Mesenchymal stem cell (in vitro differentiated cells and primary cell): ENCODE data around the gene CDC20B.
"Not testable (repeated sequence)": the region's sequence is repeated elsewhere in the genome, so short reads cannot be mapped to it uniquely, and the experiment has no call there.

ENCODE experiments used
- DNase-seq: peaks from one replicate; pipeline ENCODE4 v3.0.0-alpha.2; 2013
- H2AFZ ChIP-seq: one replicate; pipeline ENCODE4 v1.6.1; 2013; ENCODE audit warnings: low read depth, mild to moderate bottlenecking, control low read depth, inconsistent platforms, low read length, moderate library complexity
- H2AK5ac ChIP-seq: 2 replicates; pipeline ENCODE4 v1.6.1; 2013; ENCODE audit warnings: low read length, moderate library complexity, mild to moderate bottlenecking, inconsistent platforms; ENCODE audit not compliant: severe bottlenecking
- H2BK120ac ChIP-seq: one replicate; pipeline ENCODE4 v1.6.1; 2013; ENCODE audit warnings: low read depth, mild to moderate bottlenecking, inconsistent platforms, low read length, moderate library complexity
- H2BK12ac ChIP-seq, 2 experiments: one replicate each; pipeline ENCODE4 v1.6.1; 2013; ENCODE audit warnings: inconsistent platforms in 2 of 2, low read length in 2 of 2, mild to moderate bottlenecking in 2 of 2, moderate library complexity in 2 of 2, control low read depth in 1 of 2
- H2BK15ac ChIP-seq: one replicate; pipeline ENCODE4 v1.6.1; 2013; ENCODE audit warnings: mild to moderate bottlenecking, low read depth, inconsistent platforms; ENCODE audit not compliant: poor library complexity, severe bottlenecking
- H2BK5ac ChIP-seq: 2 replicates; pipeline ENCODE4 v1.6.1; 2013; ENCODE audit warnings: low read depth, mild to moderate bottlenecking, low read length, control low read depth, inconsistent platforms; ENCODE audit not compliant: poor library complexity, severe bottlenecking
- H3K14ac ChIP-seq, 2 experiments: one replicate each; pipeline ENCODE4 v1.6.1; 2013; ENCODE audit warnings: inconsistent platforms in 2 of 2, low read length in 2 of 2, control low read depth in 1 of 2, mild to moderate bottlenecking in 1 of 2, moderate library complexity in 1 of 2
- H3K18ac ChIP-seq, 2 experiments: one replicate each; pipeline ENCODE4 v1.6.1; 2013; ENCODE audit warnings: inconsistent platforms in 2 of 2, low read length in 2 of 2, control low read depth in 1 of 2, low read depth in 1 of 2, mild to moderate bottlenecking in 1 of 2
- H3K23ac ChIP-seq, 2 experiments: one replicate each; pipeline ENCODE4 v1.6.1; 2013; ENCODE audit warnings: inconsistent platforms in 2 of 2, low read length in 2 of 2, mild to moderate bottlenecking in 2 of 2, moderate library complexity in 2 of 2, control low read depth in 1 of 2
- H3K27ac ChIP-seq: 2 replicates; pipeline ENCODE4 v1.5.1; 2013; ENCODE audit warnings: mild to moderate bottlenecking, moderate library complexity, low read length, control low read depth, inconsistent platforms; ENCODE audit not compliant: poor library complexity, severe bottlenecking
- H3K27me3 ChIP-seq, 2 experiments: 2 replicates each; pipeline versions ENCODE4 v1.6.1 to v1.7.0; 2013; ENCODE audit warnings: low read length in 2 of 2, mild to moderate bottlenecking in 2 of 2, moderate library complexity in 2 of 2, control low read depth in 1 of 2, inconsistent platforms in 1 of 2; ENCODE audit not compliant: control insufficient read depth in 1 of 2, insufficient read depth in 1 of 2
- H3K36me3 ChIP-seq, 2 experiments: 2 replicates each; pipeline versions ENCODE4 v1.6.1 to v1.7.0; 2013; ENCODE audit warnings: low read length in 2 of 2, control low read depth in 1 of 2, inconsistent platforms in 1 of 2, low read depth in 1 of 2, mild to moderate bottlenecking in 1 of 2; ENCODE audit not compliant: insufficient read depth in 2 of 2, control insufficient read depth in 1 of 2
- H3K4ac ChIP-seq, 2 experiments: one replicate each; pipeline ENCODE4 v1.6.1; 2013; ENCODE audit warnings: inconsistent platforms in 2 of 2, low read length in 2 of 2, mild to moderate bottlenecking in 2 of 2, moderate library complexity in 2 of 2, control low read depth in 1 of 2, low read depth in 1 of 2
- H3K4me1 ChIP-seq: 2 replicates; pipeline ENCODE4 v1.6.1; 2013; ENCODE audit warnings: low read depth, low read length, control low read depth; ENCODE audit not compliant: control insufficient read depth, insufficient read depth
- H3K4me2 ChIP-seq: 2 replicates; pipeline ENCODE4 v1.6.1; 2013; ENCODE audit warnings: low read length, mild to moderate bottlenecking, inconsistent platforms; ENCODE audit not compliant: poor library complexity, severe bottlenecking
- H3K4me3 ChIP-seq, 2 experiments: 2 replicates each; pipeline versions ENCODE4 v1.5.1 to v1.7.0; 2013; ENCODE audit warnings: low read length in 2 of 2, mild to moderate bottlenecking in 2 of 2, control low read depth in 1 of 2, low read depth in 1 of 2; ENCODE audit not compliant: insufficient read depth in 1 of 2
- H3K79me1 ChIP-seq: replicated peaks from 2 replicates; pipeline ENCODE4 v1.6.1; 2013; ENCODE audit warnings: mild to moderate bottlenecking, control low read depth, low read length, inconsistent platforms; ENCODE audit not compliant: poor library complexity, severe bottlenecking
- H3K9ac ChIP-seq: 2 replicates; pipeline ENCODE4 v1.7.0; 2013; ENCODE audit warnings: mild to moderate bottlenecking, low read length, moderate library complexity
- H3K9me3 ChIP-seq: 2 replicates; pipeline ENCODE4 v1.7.0; 2013; ENCODE audit warnings: mild to moderate bottlenecking, low read length; ENCODE audit not compliant: control insufficient read depth
- H4K8ac ChIP-seq: one replicate; pipeline ENCODE4 v1.6.1; 2013; ENCODE audit warnings: inconsistent platforms, mild to moderate bottlenecking, low read length, moderate library complexity
- H4K91ac ChIP-seq: one replicate; pipeline ENCODE4 v1.6.1; 2013; ENCODE audit warnings: mild to moderate bottlenecking, low read length, inconsistent platforms
- WGBS: methylation state at CpG from one replicate; pipeline ENCODE4 v1.1.7; 2013; ENCODE audit warnings: mixed read lengths; 5-methylcytosine and 5-hydroxymethylcytosine counted together

Gene CDC20B

GRCh38 chr5:55101556-55102276 is 71.3 kb downstream of the CDC20B start:
- Histone ChIP-seq H2AFZ (no peak overlapping the region), H4K8ac (no peak overlapping the region), H3K4me1 (no peaks in the 10 kb centered on the region), H2AK5ac (no peak overlapping the region), H3K9me3 (peaks cover 5% of the 10 kb centered on the region), H4K91ac (no peak overlapping the region), H3K14ac (no peak overlapping the region), H2BK12ac (no peak overlapping the region), H3K27ac (no peak overlapping the region), H3K18ac (no peak overlapping the region), H3K4me3 (no peak overlapping the region), H2BK5ac (no peak overlapping the region), H2BK15ac (no peak overlapping the region), H3K36me3 (no peaks in the 10 kb centered on the region), H3K4me2 (no peak overlapping the region), H3K27me3 (no peaks in the 10 kb centered on the region), H3K79me1 (no peaks in the 10 kb centered on the region), H3K9ac (no peak overlapping the region), H3K4ac (no peak overlapping the region), H2BK120ac (no peak overlapping the region), H3K23ac (no peak overlapping the region)
- no peak for DNase-seq
- WGBS: 96% methylated on average over 3 of the region's 5 CpGs

- not testable (repeated sequence) for H3K36me3 ChIP-seq, H2BK5ac ChIP-seq, H4K8ac ChIP-seq, H3K4me1 ChIP-seq, H2BK15ac ChIP-seq, H2BK12ac ChIP-seq, H4K91ac ChIP-seq, H3K14ac ChIP-seq, H3K4me3 ChIP-seq, H3K27me3 ChIP-seq, H3K79me1 ChIP-seq, DNase-seq, H2BK120ac ChIP-seq, H3K18ac ChIP-seq, H3K4me2 ChIP-seq, H2AK5ac ChIP-seq, H3K4ac ChIP-seq, H3K23ac ChIP-seq, H3K9me3 ChIP-seq, H3K27ac ChIP-seq, H3K9ac ChIP-seq, H2AFZ ChIP-seq
These were observed 71.8 kb downstream of the CDC20B start for GRCh38 chr5:55101148-55101547.

DNA sequence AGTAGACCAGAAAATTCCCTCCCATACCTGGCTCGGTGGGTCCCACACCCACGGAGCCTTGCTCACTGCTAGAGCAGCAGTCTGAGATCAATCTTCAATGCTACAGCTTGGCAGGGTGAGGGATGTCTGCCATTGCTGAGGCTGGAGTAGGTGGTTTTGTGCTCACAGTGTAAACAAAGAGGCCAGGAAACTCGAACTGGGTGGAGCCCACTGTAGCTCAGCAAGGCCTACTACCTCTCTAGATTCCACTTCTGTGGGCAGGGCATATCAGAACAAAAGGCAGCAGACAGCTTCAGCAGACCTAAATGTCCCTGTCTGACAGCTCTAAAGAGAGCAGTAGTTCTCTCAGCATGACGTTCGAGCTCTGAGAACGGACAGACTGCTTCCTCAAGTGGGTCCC is 76.1 kb downstream of the CDC20B start:
- Histone ChIP-seq H3K36me3 (no peaks in the 10 kb centered on the region), H2AK5ac (no peak overlapping the region), H3K18ac (no peak overlapping the region), H3K14ac (no peak overlapping the region), H3K23ac (no peak overlapping the region), H3K27ac (no peak overlapping the region), H3K27me3 (peaks cover 0 to 3% of the 10 kb centered on the region in 2 experiments), H3K79me1 (no peaks in the 10 kb centered on the region), H4K8ac (no peak overlapping the region), H2AFZ (no peak overlapping the region), H2BK15ac (no peak overlapping the region), H2BK5ac (no peak overlapping the region), H2BK12ac (no peak overlapping the region), H2BK120ac (no peak overlapping the region), H3K9ac (no peak overlapping the region), H4K91ac (no peak overlapping the region), H3K4me3 (no peak overlapping the region), H3K4me1 (no peaks in the 10 kb centered on the region), H3K4ac (no peak overlapping the region), H3K4me2 (no peak overlapping the region), H3K9me3 (peaks cover 5% of the 10 kb centered on the region)
- no peak for DNase-seq
- 80% methylated on average over 6 of the region's 6 CpGs for WGBS

DNA sequence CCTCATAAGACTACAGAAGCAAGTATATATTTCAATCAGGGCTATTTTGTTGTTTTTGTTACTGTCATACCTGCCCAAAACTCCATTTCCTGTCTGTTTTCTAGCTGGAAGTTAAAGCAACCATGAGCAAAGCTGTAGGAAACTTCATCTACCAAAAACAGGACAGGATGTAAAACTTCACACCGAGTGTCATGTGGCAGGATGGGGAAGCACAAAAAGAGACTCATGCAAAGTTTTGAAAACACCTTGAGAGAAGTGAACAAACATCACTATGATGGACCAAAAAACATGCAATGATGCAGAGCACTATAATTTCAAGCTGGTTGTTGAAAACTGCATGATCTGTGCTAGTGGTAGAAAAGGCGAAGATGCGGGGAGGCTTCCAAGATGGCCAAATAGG is 76.8 kb downstream of the CDC20B start:
- H2AK5ac ChIP-seq: no peak overlapping the region
- no peak overlapping the region for H4K8ac ChIP-seq
- H3K79me1 ChIP-seq: no peaks in the 10 kb centered on the region
- H3K36me3 ChIP-seq: no peaks in the 10 kb centered on the region
- no peak overlapping the region for H3K23ac ChIP-seq
- no peak overlapping the region for H2AFZ ChIP-seq
- no peak for DNase-seq
- H3K4me3 ChIP-seq: no peak overlapping the region
- peaks cover 0 to 8% of the 10 kb centered on the region in 2 experiments for H3K27me3 ChIP-seq
- WGBS: 74% methylated on average over 2 of the region's 3 CpGs
- H3K14ac ChIP-seq: no peak overlapping the region
- H3K27ac ChIP-seq: no peak overlapping the region
- H3K9ac ChIP-seq: no peak overlapping the region
- H2BK12ac ChIP-seq: no peak overlapping the region
- H2BK5ac ChIP-seq: no peak overlapping the region
- H3K9me3 ChIP-seq: peaks cover 2% of the 10 kb centered on the region
- H3K4ac ChIP-seq: no peak overlapping the region
- no peak overlapping the region for H2BK15ac ChIP-seq
- no peak overlapping the region for H2BK120ac ChIP-seq
- no peak overlapping the region for H3K4me2 ChIP-seq
- H3K4me1 ChIP-seq: no peaks in the 10 kb centered on the region
- H3K18ac ChIP-seq: no peak overlapping the region
- no peak overlapping the region for H4K91ac ChIP-seq
